Ovary (tissue), 10 donors: ENCODE data around the gene NUP50. TPM values are rescaled to one million over a fixed set of nuclear protein-coding genes. Genes with fewer than 3 reads are reported as not detected.

Experiments
- DNase-seq, 5 donors: peaks; one replicate each; pipeline ENCODE4 v3.0.0-alpha.2; 2019 to 2020
- H3K27ac ChIP-seq, 2 donors: fragments of 200-600 bp; one replicate each; pipeline versions ENCODE4 v1.5.1 to v1.8.0; 2019 to 2022
- H3K27me3 ChIP-seq: fragments of 200-600 bp; one replicate; pipeline ENCODE4 v1.8.0; 2022
- H3K36me3 ChIP-seq: fragments of 200-600 bp; sonication (generic); one replicate; pipeline ENCODE4 v1.5.1; 2019
- H3K4me1 ChIP-seq: one replicate; pipeline ENCODE4 v1.8.1; 2013; ENCODE audit warnings: mild to moderate bottlenecking, moderate library complexity; ENCODE audit not compliant: insufficient read depth
- H3K4me3 ChIP-seq: fragments of 200-600 bp; sonication (generic); one replicate; pipeline ENCODE4 v1.5.1; 2017
- H3K9me3 ChIP-seq, 2 donors: fragments of 200-600 bp in 1 of 2; sonication (generic) in 1 of 2; one replicate each; pipeline versions ENCODE4 v1.5.1 to v1.8.1; 2013 to 2019; ENCODE audit warnings: mild to moderate bottlenecking in 1 of 2, moderate library complexity in 1 of 2
- CTCF ChIP-seq, 3 donors: fragments of 450-650 bp in 2 of 3; fragments of 200-600 bp in 1 of 3; IDR thresholded peaks; one replicate each; pipeline versions ENCODE4 v1.5.1 to v1.8.0; 2016 to 2022; ENCODE audit warnings: antibody characterized with exemption in 3 of 3, mild to moderate bottlenecking in 1 of 3
- EP300 ChIP-seq: sonication (generic); formaldehyde crosslinking; IDR thresholded peaks from one replicate; pipeline ENCODE4 v1.6.1; 2017; ENCODE audit warnings: antibody characterized with exemption
- POLR2A ChIP-seq: fragments of 450-650 bp; IDR thresholded peaks from one replicate; pipeline ENCODE4 v1.6.1; 2017; ENCODE audit warnings: antibody characterized with exemption, mild to moderate bottlenecking, moderate library complexity
- WGBS, 3 donors: extraction: QIAGEN DNeasy Blood & Tissue Kit in 1 of 3; methylation state at CpG; one replicate each; pipeline versions ENCODE4 v1.1.5 to v1.1.7; 2013 to 2017; 5-methylcytosine and 5-hydroxymethylcytosine counted together
- intact Hi-C, 4 donors: fragments of 100-400 bp; cut with DNase I; formaldehyde crosslinking; loops; one replicate each; pipeline versions ENCODE4 v1.11.0 to v1.15.1; 2022 to 2023
- long read RNA-seq, 3 donors: library from polyadenylated mRNA in 2 of 3; unstranded in 2 of 3; transcript quantifications; one replicate each; pipeline ENCODE4 v2.0.0 and lab custom pipeline, GENCODE V29; 2021 to 2026
- polyA plus RNA-seq, 2 donors: library from polyadenylated mRNA; stranded (reverse); fragments of 200-250 nt in 1 of 2; fragments of 350-450 nt in 1 of 2; fragmentation: Illumina TruSeq in 1 of 2; extraction: RNeasy Lipid Tissue Mini Kit (QIAGEN cat#74804) in 1 of 2; gene quantifications; one replicate each; pipeline ENCODE4 v1.2.3, GENCODE V29; 2013 to 2014
- total RNA-seq, 7 donors: library from RNA; depleted of rRNA in 2 of 7; stranded (reverse); fragments of >200 nt in 2 of 7; fragmentation: NEBNext Ultra II Directional in 3 of 7; extraction: Animal tissue kit (Norgen Biotek cat#: 25700) in 3 of 7; gene quantifications; one replicate each; pipeline versions ENCODE4 v1.1.0 to v1.2.4, GENCODE V29; 2016 to 2023
- donor health status: DM: no; HTN: no; CAD: no; lungs with moderate emphysema.
- donor health status: DM: no; HTN: no; CAD: no.
- donor health status: Bipolar disorder and iron deficiency.
- donor health status: DM: yes; HTN: yes; CAD: no.
- donor health status: DM: no; HTN: no; CAD: no.
- donor health status: DM: yes; HTN: yes; CAD: no.

Gene NUP50
- total RNA-seq (10 to 100 TPM; 35.8 to 58.6 (median 48.1) TPM), polyA plus RNA-seq (10 to 100 TPM; 12.4 to 24.0 TPM)
- long read RNA-seq, donor 1, full-length matches to known transcripts = 15 of 30 reads
- long read RNA-seq, donor 1, partial matches to known transcripts = 6 of 30 reads
- long read RNA-seq, donor 1, other reads (novel, unspliced or antisense) = 9 of 30 reads
- long read RNA-seq, donor 2, full-length matches to known transcripts = 12 of 145 reads
- long read RNA-seq, donor 2, partial matches to known transcripts = 119 of 145 reads
- long read RNA-seq, donor 2, other reads (novel, unspliced or antisense) = 14 of 145 reads
- long read RNA-seq, donor 3, full-length matches to known transcripts = 85 of 105 reads
- long read RNA-seq, donor 3, partial matches to known transcripts = 1 of 105 reads
- long read RNA-seq, donor 3, other reads (novel, unspliced or antisense) = 19 of 105 reads

GRCh38 chr22:45163451-45164269 is at the start of gene NUP50:
Gene NUP50 (plus strand): TSS chr22:45163925. CDS start chr22:45168178, 4,253 bp downstream.
- peak; percentile 95 to 98 (median 95) for DNase-seq
- WGBS, 3 donors = 0 to 1% (median 0%) methylated on average over 74 to 100 of the region's 100 CpGs
- intact Hi-C loops = loop anchor here in 1 of 4 donors (10.0 kb wide), 1 partner anchor 81 kb away; the partner anchor contains the start of gene KIAA0930
- Histone ChIP-seq H3K9me3 (no peaks in the 10 kb centered on the region), H3K4me1 (peaks cover 7% of the 10 kb centered on the region), H3K27me3 (no peaks in the 10 kb centered on the region), H3K36me3 (no peaks in the 10 kb centered on the region), H3K27ac (peak within 1 kb of the TSS; percentile 33 to 72), H3K4me3 (peak within 1 kb of the TSS; percentile 95)
- peak; percentile 70 for TF ChIP-seq POLR2A
- TF ChIP-seq CTCF (IDR thresholded peaks at IDR 0.05) = peak in 1 of 3 donors; percentile 33
- no peak for TF ChIP-seq EP300

- Histone ChIP-seq H3K36me3 (no peaks in the 10 kb centered on the region), H3K4me1 (no peaks in the 10 kb centered on the region), H3K27me3 (no peaks in the 10 kb centered on the region), H3K27ac (no peak overlapping the region), H3K9me3 (no peaks in the 10 kb centered on the region), H3K4me3 (no peak overlapping the region)
- TF ChIP-seq EP300 = no peak
- TF ChIP-seq CTCF (IDR thresholded peaks at IDR 0.05) = no peak
- TF ChIP-seq POLR2A = no peak
- WGBS, 3 donors = 73 to 77% (median 77%) methylated on average over 9 of the region's 9 CpGs
- no peak for DNase-seq
- intact Hi-C loops = no loop called here
Measured at GRCh38 chr22:45120440-45120839, 43.3 kb upstream of the NUP50 start.

GRCh38 chr22:45120931-45121330 is 42.8 kb upstream of the NUP50 start:
- no peak for TF ChIP-seq CTCF (IDR thresholded peaks at IDR 0.05)
- no peak for TF ChIP-seq EP300
- no peak for TF ChIP-seq POLR2A
- Histone ChIP-seq H3K9me3 (no peaks in the 10 kb centered on the region), H3K36me3 (no peaks in the 10 kb centered on the region), H3K27ac (no peak overlapping the region), H3K4me3 (no peak overlapping the region), H3K27me3 (no peaks in the 10 kb centered on the region), H3K4me1 (no peaks in the 10 kb centered on the region)
- 72 to 84% (median 78%) methylated on average over 8 of the region's 8 CpGs for WGBS, 3 donors
- intact Hi-C loops = no loop called here
- DNase-seq = no peak

- Histone ChIP-seq H3K4me1 (no peaks in the 10 kb centered on the region), H3K27ac (no peak overlapping the region), H3K4me3 (no peak overlapping the region), H3K27me3 (no peaks in the 10 kb centered on the region), H3K9me3 (no peaks in the 10 kb centered on the region), H3K36me3 (no peaks in the 10 kb centered on the region)
- DNase-seq = no peak
- intact Hi-C loops = no loop called here
- TF ChIP-seq EP300 (no peak), CTCF (IDR thresholded peaks at IDR 0.05) (no peak), POLR2A (no peak)
- 41 to 46% (median 45%) methylated on average over 10 of the region's 10 CpGs for WGBS, 3 donors
Measured at GRCh38 chr22:45124176-45124847, 39.4 kb upstream of the NUP50 start.
